Erythroblast (primary cell): Measurements from ENCODE around the gene EGFR.

Experiments used
- DNase-seq, 2 experiments: peaks; one replicate each; lab custom pipeline; 2025; lab: John Stamatoyannopoulos, UW
- GATA1 ChIP-seq: IDR thresholded peaks from 2 replicates; pipeline ENCODE4 v1.6.1; 2011; ENCODE audit warnings: low read depth, mild to moderate bottlenecking, control low read depth, low read length, moderate library complexity
- POLR2A ChIP-seq: IDR thresholded peaks from 2 replicates; pipeline ENCODE4 v1.6.1; 2011; ENCODE audit warnings: mild to moderate bottlenecking, low read length

EGFR gene

DNA sequence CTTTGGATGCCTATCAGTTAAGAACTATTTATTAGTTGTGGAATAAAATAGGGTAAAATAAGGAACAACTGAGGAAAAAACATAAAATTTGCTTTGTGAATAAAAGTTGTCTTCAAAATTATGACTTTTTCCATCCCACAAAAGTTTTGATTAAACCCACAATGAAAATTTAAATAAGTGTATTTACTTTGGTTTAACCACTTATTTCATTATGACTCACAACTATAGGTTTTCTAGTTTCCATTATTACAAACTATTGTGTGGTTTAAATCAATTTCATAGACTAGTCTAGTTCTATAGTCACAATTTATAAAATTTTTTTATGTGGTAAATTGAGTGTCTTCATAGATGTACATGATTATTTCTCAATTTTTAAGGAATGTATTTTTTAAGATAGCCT, 116.6 kb downstream of the EGFR start:
- no peak for TF ChIP-seq POLR2A
- TF ChIP-seq GATA1 = no peak
- no peak for DNase-seq

DNA sequence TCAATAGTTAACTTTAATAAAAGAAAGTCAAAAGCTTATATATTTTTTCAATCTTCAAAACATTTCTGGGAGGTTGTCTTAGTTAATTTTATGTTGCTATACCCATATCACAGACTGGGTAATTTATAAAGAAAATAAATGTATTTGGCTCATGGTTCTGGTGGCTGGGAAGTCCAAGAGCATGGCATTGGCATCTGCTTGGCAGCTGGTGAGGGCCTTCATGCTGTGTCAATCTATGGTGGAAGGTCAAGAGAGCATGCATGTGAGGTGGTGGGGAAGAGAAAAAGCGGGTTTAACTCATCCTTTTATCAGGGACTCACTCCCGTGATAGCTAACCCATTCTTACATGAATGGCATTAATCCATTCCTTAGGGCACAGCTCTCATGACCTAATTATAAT, 119.8 kb downstream of the EGFR start:
- DNase-seq = no peak
- TF ChIP-seq GATA1 (no peak), POLR2A (no peak)

DNA sequence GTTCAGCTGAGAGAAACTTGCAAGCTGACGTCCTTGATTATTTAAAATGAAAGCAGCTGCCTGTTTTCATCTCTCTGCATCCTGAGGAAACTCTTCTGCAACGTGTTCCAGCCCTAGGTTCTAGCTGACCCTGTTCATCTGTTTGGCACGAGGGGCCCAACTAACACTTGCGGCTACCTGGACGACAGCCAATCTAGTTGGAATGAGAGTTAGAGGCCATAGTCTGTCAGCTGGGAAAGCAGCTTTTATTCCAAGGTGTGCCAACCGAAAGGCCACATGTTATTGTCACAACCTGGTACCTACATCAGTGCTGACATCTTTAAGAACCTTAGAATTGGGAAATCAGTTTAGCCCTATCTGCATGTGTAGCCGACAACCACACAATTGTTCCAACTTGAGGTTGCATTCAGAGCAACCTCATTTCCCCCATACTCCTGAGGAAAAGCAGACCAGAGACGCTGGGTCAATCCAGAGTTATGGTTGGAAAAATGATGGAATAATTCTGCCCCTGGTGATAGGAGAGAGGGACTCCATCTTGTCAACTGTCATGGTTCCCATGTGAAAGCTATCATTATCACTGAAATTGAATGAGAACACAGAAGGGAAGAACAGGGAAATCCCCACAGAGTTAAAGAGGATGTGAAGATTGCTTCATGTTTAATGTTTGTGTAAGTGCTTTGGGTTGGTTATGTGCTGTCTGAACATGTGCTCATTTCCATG, 121.6 kb downstream of the EGFR start:
- DNase-seq = no peak
- TF ChIP-seq POLR2A (no peak), GATA1 (no peak)

DNA sequence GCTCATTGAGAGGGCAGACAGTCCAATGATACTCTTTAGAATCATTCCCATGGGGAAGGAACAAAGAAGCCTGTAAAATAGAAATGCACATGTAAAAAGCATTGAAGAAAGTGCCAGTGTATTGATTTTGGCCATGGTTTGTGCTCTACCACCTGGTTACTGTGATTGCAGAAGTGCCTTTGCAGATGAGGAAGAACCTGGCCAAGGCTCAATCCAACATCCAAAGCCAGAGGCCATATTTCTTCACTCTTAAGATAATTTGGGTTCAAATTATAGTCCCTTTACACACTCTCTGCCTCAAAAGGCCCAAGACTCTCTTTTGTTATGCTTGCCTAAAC, 122.1 kb downstream of the EGFR start:
- no peak for DNase-seq
- TF ChIP-seq POLR2A (no peak), GATA1 (no peak)

DNA sequence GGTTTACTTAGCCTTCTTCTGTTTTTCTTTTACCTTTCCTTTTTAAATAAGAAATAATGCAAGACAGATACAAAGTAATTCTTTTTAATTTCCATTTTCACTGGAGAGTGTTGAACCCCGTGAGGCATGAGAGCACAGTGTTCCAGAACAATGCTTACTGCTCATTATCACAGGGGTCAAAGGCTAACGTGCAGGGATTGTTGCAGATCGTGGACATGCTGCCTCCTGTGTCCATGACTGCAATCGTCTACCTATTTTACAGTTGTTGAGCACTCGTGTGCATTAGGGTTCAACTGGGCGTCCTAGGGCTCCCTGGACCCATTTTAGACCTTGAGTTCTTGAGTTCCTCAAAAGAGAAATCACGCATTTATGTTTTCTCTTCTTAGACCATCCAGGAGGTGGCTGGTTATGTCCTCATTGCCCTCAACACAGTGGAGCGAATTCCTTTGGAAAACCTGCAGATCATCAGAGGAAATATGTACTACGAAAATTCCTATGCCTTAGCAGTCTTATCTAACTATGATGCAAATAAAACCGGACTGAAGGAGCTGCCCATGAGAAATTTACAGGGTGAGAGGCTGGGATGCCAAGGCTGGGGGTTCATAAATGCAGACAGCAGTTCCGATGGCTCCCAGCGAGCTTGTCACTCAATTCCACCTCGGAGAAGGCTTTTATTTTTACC, 124.2 kb downstream of the EGFR start:
- no peak for TF ChIP-seq GATA1
- TF ChIP-seq POLR2A = no peak
- DNase-seq = no peak

DNA sequence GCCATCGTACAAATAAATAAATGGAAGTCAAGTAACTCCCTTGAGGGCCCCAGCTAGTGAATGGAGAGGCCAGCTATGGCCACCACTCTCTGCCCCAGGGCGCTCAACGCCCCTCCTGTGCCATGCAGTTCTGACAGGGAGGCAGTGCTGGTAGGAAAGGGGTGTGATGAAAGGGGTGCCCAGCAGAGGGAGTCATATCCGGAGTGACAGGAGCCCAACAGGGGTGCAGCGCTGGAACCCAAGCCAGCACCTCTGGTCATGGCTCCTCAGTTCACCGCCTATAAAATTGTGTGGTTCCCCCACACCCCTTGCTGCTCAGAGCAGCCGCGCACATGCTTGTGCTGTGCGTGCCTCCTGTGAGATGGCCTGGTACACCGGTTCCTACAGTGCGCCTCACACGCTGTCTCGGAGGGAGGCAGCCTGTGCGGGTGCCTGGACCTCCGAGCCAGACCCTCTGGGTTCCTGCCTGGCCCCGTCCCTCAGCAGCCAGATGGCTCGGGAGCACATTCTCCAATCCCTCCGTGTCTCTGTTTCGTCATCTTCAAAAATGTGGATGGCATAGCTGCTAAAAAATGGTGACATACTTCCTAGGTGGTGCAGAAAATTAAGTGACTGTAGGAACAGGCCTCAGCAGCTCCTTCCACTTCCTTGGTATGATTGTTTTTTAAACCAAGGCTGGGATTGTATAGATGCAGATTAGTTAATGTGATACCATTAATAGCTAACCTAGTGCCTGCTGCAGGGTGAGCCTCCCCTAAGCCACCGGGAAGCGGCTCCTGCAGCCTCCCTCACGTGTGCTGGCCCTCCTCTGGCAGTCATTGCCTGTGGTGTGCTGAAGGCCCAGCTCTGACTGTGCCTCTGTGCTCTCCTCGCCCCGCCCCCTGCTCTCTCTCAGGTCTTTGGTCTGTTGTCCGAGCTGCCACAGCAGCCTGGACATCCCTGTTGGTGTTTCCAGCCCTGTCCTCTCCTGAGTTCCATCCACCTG, 125.8 kb downstream of the EGFR start:
- no peak for TF ChIP-seq GATA1
- TF ChIP-seq POLR2A = no peak
- peak in 1 of 2 experiments; percentile 2 for DNase-seq

DNA sequence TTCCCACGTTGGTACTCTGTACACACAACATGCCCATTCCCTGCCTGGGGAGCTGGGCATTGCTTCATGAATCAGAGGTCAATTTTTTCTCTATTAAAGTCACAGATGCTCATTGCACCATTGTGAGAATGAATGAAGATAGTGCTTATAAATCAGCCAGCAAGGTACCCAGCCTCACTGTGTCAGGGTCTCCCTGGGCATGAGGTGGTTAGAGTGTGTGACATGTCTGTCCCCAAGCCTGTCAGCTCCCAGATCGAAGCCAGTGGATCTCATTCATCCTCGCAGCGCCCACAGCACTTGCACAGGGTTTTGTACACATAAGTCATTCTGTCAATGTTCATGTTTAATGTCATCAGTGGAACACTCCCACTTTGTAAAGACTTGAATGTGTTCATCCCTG, 126.8 kb downstream of the EGFR start:
- DNase-seq = no peak
- TF ChIP-seq GATA1 (no peak), POLR2A (no peak)

DNA sequence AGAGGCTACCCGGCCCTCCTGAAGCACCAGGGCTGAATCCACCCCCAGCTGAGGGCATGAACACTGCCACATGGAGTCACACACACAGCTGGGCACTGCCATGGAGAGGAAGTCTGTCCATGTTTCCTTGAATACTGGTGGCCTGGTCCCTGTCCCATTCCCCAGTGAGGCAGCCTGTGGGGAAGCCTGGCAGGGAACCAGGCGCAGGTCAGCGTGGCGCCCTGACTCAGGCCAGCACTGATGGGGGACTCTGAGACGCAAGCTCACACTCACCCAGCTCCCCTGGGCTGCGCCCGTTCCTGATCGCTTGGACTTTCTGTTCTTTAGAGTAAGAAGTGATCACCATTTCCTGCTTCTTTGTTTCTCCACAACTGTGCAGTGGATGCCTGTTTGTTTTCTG, 128.3 kb downstream of the EGFR start:
- TF ChIP-seq GATA1 (no peak), POLR2A (no peak)
- no peak for DNase-seq

DNA sequence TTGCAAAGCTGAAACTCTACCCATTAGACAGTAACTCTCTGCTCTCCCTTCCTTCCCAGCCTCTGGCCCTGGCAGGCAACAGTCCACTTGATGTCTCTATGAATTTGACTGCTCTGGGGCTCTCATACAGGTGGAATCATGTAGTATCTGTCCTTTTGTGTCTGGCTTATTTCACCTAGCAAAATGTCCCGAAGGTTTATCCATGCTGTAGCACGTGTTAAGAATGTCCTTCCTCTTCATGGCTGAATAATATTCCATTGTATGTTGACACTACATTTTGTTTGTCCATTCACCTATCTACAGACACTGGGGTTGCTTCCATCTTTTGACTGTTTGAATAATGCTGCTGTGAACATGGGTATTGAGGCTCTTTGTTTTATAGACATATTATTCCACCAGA, 128.9 kb downstream of the EGFR start:
- TF ChIP-seq GATA1 (no peak), POLR2A (no peak)

DNA sequence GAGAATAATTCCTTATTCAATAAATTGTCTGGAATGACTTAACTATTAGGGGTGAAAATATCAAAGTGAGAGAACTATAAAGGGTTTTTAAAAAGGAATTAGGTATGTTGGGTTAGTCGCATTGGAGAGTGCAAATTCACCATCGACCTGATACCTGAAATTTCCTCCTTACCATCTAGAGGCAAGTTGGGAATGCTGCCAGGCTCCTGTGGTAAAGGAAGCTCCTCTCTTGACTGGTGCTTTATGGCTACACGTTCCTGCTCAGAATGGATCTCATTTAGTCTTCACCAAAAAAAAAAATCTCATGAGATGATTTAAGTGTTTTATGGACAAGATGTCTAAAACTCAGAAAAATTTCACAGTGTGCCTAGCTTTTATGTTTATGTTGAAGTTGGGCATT, 129.8 kb downstream of the EGFR start:
- TF ChIP-seq POLR2A = no peak

More for the DNA sequence above, 128.9 kb downstream of the EGFR start:
- no peak for DNase-seq

DNA sequence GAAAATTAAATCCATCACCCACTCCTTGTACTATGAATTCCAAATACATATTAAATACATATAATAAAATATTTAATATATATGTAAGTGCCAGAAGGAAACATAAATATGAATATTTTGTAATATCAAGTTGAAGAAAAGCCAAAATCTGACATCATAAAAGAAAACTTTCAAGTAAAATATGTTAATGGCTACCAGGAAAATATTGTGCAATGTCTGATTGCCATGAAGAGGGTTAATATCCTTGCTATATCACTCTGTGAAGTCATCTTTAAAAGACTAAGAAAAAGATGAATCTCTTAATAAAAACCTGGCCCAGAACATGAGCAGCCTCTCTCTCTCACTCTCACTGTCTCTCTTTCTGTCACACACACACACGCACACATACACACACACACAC, 130.2 kb downstream of the EGFR start:
- DNase-seq = no peak
- TF ChIP-seq POLR2A = no peak
- TF ChIP-seq GATA1 = no peak

More for the DNA sequence above, 129.8 kb downstream of the EGFR start:
- no peak for DNase-seq

DNA sequence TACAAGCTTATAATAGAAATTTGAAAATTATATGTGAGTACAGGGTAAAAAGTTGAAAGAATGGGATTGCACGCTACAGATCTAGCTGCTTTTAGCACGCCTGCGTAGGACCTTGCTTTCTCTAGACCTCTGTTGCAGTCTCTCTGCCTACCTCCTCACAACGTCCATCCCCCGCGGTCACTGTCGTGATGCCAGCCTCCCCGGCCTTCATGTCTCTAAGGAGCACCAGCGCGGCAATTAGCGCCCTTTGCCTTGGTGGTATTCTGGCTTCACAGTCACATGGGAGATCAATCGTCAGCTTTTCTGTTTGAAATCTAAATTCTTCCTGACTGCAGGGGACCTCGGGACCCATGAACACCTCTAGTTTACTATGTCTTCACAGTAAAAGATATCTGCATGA, 131.3 kb downstream of the EGFR start:
- DNase-seq = no peak
- TF ChIP-seq GATA1 (no peak), POLR2A (no peak)

DNA sequence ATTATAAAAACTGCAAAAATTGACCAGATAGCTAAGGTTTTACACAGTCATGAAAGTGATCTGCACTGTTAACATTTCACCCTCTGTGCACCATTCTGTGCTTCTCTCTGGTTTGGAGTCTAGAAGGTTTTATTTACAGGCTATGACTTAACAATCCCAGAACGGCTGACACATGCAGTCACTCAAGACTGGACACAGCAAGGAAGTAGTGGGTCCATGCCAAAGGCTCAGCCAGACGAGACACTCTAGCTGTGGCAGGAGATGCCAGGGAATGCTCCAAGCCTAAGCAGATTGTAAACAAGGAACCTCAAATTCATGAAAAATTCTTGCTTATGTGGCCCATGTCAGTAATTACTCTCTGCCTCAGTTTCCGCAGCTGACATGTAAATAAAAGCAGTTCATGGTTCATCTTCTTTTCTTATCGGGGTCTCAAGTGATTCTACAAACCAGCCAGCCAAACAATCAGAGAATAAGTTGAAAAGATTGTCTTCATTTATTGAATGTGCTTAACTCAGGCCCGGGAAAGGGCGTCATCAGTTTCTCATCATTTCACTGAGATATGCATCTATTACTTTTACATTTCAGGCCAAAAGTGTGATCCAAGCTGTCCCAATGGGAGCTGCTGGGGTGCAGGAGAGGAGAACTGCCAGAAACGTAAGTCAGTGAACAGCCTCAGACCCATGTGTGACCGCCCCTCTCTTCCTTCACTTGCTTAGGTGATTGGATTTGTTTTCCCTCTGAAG, 132.1 kb downstream of the EGFR start:
- DNase-seq = no peak
- TF ChIP-seq POLR2A (no peak), GATA1 (no peak)
